Hematopoietic multipotent progenitor cell treated with erythropoietin and hydrocortisone succinate and interleukin-3 and kit ligand, for 17 days (in vitro differentiated cells): Measurements from ENCODE around the gene SPTBN5.
A peak's percentile ranks its signal among the peaks of the same experiment; 100 is the strongest.

Experiments
- DNase-seq: peaks from one replicate; pipeline ENCODE4 v3.0.0-alpha.2; 2015; ENCODE audit warnings: low spot score

Gene SPTBN5

DNA sequence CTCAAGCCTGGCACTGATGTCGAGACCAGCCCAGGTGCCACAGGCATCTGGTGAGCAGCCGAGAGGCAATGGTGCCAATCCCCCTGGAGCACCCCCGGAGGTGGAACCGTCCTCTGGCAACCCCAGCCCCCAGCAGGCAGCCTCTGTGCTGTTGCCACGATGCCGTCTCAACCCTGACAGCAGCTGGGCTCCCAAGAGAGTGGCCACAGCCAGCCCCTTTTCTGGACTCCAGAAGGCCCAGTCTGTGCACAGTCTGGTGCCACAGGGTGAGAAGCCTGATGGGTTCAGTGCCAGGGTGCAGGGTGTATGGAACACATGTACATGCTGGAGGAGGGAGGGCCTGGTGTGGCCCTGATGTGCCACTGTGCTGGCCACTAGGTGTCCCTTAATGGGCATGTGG, 70.9 kb downstream of the SPTBN5 start:
- DNase-seq: no peak

- DNase-seq: no peak
Measured at GRCh38 chr15:41822471-41822870, 71.4 kb downstream of the SPTBN5 start.

GRCh38 chr15:41821831-41822230, 72.0 kb downstream of the SPTBN5 start:
- no peak for DNase-seq

DNA sequence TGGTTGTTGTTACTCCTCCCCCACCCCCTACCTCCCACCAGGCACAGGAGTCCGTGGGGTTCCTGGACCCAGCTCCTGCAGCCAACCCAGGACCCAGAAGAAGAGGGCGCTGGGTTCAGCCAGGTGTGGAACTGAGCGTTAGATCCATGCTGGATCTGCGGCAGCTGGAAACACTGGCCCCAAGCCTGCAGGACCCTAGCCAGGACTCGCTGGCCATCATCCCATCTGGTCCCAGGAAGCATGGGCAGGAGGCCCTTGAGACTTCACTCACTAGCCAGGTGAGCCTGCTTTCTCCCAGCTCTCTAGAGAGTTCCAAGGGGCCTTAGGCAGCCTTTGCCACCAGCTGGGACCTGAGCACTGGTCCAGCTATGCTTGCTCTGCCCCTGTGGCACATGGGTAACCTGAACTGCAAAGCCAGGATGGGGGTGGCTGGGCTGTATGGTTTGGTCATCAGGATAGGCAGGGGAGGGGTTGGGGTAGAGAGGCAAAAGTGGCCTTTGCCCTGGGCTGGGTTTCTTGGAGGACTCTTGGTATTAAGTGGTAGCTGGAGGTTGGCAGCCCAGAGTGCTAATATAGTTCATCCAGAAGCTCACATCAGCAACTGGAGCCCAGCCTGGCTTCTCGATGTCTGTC, 72.9 kb downstream of the SPTBN5 start:
- no peak for DNase-seq

- DNase-seq: no peak
Measured at GRCh38 chr15:41819455-41820050, 74.3 kb downstream of the SPTBN5 start.

GRCh38 chr15:41817781-41818180, 76.1 kb downstream of the SPTBN5 start:
- no peak for DNase-seq

DNA sequence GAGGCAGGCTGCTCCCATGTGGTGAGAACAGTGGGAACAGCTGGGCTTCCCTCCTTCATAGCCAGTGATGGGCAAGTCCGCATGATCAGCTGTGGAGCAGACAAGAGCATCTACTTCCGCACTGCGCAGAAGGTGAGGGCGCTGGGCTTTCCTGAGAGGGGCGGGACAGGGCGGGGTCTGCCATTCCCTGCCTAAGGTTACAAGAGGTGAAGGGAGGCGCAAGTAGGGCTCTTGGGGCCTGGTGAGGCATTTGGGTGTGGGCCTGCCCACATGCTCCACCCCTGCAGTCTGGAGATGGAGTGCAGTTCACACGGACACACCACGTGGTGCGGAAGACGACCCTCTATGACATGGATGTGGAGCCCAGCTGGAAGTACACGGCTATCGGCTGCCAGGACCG, 76.5 kb downstream of the SPTBN5 start:
- no peak for DNase-seq

DNA sequence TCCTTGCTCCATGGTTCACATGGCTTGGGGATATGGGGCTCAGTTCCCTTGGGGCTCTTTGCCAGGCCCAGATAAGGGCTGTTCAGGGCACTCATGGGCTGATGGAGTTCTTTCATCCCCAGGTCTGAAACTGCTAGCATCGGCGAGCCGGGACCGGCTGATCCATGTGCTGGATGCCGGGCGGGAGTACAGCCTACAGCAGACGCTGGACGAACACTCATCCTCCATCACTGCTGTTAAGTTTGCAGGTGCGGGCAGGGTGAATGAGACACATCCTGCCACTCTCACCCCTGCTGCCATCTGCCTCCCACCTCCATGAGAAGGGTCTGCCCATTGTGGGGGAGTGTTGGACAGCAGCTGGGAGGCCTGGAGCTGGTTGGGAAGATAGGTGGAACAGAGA, 77.1 kb downstream of the SPTBN5 start:
- DNase-seq: no peak

DNA sequence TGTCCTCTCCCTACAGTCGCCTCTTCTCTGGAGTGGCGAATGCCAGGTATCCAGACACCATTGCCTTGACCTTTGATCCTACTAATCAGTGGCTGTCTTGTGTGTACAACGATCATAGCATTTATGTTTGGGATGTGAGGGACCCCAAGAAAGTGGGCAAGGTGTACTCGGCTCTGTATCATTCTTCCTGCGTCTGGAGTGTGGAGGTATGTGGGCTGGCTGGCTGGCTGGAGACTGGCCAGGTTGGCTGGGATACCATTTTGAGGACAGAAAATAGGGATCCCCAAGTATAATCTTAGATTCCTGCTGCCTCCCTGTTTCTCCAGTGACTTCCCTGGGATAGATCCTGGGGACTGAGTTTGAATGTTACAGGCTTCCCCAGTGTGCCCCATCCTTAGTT, 79.3 kb downstream of the SPTBN5 start:
- no peak for DNase-seq

DNA sequence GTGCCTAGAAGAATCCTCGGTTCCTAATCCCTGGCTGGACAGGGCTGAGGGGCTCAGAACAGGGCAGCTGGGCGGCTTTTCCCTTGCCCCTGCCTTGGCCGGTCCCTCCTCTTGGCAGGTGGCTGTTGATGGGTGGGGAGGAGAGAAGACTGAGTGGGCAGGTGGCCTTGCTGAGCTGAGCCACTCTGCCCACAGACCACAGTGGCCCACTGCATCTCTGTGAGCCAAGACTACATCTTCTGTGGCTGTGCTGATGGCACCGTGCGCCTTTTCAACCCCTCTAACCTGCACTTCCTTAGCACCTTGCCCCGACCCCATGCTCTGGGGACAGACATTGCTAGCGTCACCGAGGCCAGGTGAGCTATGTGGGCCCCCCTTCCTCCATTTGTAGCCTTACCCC, 80.4 kb downstream of the SPTBN5 start:
- DNase-seq: no peak

- no peak for DNase-seq
Measured at GRCh38 chr15:41812820-41813375, 81.0 kb downstream of the SPTBN5 start.

GRCh38 chr15:41811432-41812195, 82.2 kb downstream of the SPTBN5 start:
- peak; percentile 79 for DNase-seq

- DNase-seq: no peak
Measured at GRCh38 chr15:41810651-41811431, 83.0 kb downstream of the SPTBN5 start.

DNA sequence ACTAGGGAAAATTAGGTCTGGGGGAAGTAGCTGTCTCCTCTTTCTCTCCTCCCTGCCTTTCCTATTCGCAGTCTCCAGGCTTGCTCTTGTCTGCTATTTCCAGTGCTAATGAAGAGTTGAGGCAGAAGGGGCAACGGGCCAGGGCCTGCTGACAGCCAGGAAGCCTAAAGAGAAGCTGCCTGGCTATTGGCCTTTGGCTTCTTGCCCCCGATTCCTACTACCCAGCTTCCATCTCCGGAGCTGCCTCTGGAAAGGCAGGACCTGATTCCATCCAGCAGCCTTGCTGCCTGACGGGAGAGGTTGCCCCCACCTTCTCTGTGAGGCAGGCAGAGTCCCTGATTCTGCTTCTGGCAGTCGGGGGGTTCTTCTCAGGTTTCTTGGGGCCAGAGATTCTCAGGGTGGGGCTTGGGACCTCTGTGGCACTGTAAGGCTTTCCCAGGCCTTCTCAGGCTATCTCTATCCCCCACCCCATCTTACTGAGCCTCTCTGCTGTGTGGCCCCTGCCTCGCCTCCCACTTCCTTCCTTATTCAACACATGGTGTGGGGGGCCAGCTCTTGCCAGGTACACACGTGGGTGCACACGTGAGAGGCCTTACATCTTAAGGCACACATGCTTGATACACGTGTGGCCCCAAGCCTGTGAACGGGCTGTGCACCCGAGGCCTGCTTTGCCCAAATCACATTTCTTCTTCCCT, 84.2 kb downstream of the SPTBN5 start:
- no peak for DNase-seq

DNA sequence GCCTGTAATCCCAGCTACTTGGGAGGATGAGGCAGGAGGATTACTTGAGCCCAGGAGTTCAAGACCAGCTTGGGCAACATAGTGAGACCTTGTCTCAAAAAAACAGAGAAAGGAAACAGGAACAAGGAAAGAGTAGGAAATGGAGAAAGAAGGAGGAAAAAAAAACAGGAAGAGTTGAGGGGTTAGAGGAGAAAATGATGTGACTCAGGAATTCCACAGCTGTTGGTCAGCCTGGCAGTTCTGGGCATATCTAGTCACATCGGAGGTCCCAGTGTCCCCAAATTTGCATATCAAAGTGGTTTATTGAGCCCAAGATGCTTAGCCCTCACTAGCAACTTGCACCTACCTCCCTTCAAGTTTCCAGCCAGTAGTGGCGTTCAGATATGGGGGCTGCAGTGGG, 84.7 kb downstream of the SPTBN5 start:
- DNase-seq: no peak

DNA sequence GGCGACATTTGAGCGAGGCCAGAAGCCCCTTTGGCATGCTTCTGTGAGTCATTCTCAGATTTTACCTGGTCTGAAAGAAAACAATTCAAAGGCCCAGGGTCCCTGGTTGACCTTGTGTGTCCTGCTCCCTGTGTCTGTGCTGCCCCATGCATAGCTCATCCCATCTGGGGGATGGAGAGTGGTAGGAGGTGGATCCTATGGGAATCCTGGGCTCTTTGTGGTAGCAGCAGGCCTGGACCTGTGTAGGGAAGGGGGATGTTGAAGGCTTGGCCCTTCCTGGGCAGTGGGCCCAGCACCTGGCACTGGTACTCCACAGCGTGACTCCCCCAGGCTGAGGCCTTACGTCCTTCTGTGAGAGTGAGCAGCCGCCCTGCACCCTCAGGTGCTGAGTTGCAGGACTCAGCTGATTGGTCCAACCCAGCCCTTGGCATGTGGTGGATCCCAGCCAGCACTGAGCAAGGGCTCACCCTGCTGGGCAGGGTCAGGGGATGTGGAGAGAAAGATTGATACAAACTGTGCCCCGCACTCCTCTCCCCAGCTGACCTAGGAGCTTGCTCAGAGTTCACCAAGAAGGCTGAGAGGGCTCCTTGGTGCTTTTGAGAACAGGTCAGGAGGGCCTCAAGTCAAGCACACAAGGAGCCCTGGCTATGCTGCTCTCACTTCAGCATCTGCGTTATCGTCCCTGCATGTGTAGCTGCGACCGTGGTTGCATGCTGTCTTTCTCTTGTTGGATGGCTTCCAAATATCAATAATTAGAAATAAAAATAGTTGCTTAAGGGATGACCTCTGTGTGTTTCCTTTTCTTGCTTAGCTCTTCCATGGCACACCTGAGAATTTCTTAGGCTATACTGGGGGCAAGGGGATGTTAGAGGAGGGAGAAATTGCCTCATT, 87.3 kb downstream of the SPTBN5 start:
- no peak for DNase-seq

GRCh38 chr15:41805711-41806110, 88.1 kb downstream of the SPTBN5 start:
- DNase-seq: no peak

GRCh38 chr15:41804916-41805666, 88.8 kb downstream of the SPTBN5 start:
- no peak for DNase-seq

- no peak for DNase-seq
Measured at GRCh38 chr15:41804361-41804760, 89.5 kb downstream of the SPTBN5 start.
